GM20000 (cell line): ENCODE results near the gene VSIG10L2.

Source experiments
- DNase-seq: peaks from one replicate; pipeline ENCODE4 v3.0.0; 2012; ENCODE audit warnings: low spot score
- CTCF ChIP-seq: IDR thresholded peaks from 2 replicates; pipeline ENCODE4 v1.5.1; 2012; ENCODE audit warnings: mild to moderate bottlenecking, control low read depth; ENCODE audit errors: extremely low read depth, missing control alignments

The VSIG10L2 gene

GRCh38 chr11:125938418-125938817 lies 7.4 kb upstream of the VSIG10L2 start:
- TF ChIP-seq CTCF, result no peak
- DNase-seq, result no peak

- TF ChIP-seq CTCF, result no peak
- no peak for DNase-seq
Measured at GRCh38 chr11:125939081-125939521, 6.7 kb upstream of the VSIG10L2 start.

- no peak for TF ChIP-seq CTCF
- DNase-seq, result no peak
Measured at GRCh38 chr11:125940145-125940544, 5.7 kb upstream of the VSIG10L2 start.

GRCh38 chr11:125941267-125941618 lies 4.6 kb upstream of the VSIG10L2 start:
- no peak for TF ChIP-seq CTCF

GRCh38 chr11:125941619-125942611 lies 3.9 kb upstream of the VSIG10L2 start:
- TF ChIP-seq CTCF, result peak; percentile 42
- DNase-seq, result peak; percentile 71

More at GRCh38 chr11:125941267-125941618, 4.6 kb upstream of the VSIG10L2 start:
- DNase-seq, result no peak

GRCh38 chr11:125942771-125943428 lies 2.9 kb upstream of the VSIG10L2 start:
- no peak for TF ChIP-seq CTCF
- no peak for DNase-seq

GRCh38 chr11:125943661-125944349 lies 2.0 kb upstream of the VSIG10L2 start:
- TF ChIP-seq CTCF, result no peak
- DNase-seq, result no peak
